Neural cell (in vitro differentiated cells): ENCODE measurements around the gene NUP50. TPM values are rescaled to one million over a fixed set of nuclear protein-coding genes. Genes with fewer than 3 reads are reported as not detected.

ENCODE experiments used
- H2AFZ ChIP-seq: fragments of 200-600, 300-800 bp; sonication (generic), shearing (Covaris generic); 2 replicates; pipeline ENCODE4 v1.6.0; 2014; ENCODE audit warnings: low read depth, mild to moderate bottlenecking, antibody characterized with exemption, low read length, moderate library complexity
- H3F3A ChIP-seq: fragments of 200-600 bp; shearing (Covaris generic); 2 replicates; pipeline ENCODE4 v1.6.1; 2016; ENCODE audit warnings: mild to moderate bottlenecking, moderate library complexity, mixed read lengths, antibody characterized with exemption, low read length; ENCODE audit not compliant: insufficient read depth, poor library complexity, severe bottlenecking
- H3K27ac ChIP-seq: fragments of 200-600, 300-800 bp; sonication (generic), shearing (Covaris generic); 2 replicates; pipeline ENCODE4 v1.5.1; 2014; ENCODE audit warnings: mild to moderate bottlenecking, low read length, moderate library complexity
- H3K27me3 ChIP-seq: fragments of 300-800, 200-600 bp; sonication (generic), shearing (Covaris generic); 2 replicates; pipeline ENCODE4 v1.6.0; 2014; ENCODE audit warnings: mild to moderate bottlenecking, low read depth, low read length, moderate library complexity; ENCODE audit not compliant: insufficient read depth
- H3K36me3 ChIP-seq: fragments of 300-800, 200-600 bp; sonication (generic), shearing (Covaris generic); 2 replicates; pipeline ENCODE4 v1.5.1; 2014; ENCODE audit warnings: mild to moderate bottlenecking, antibody characterized with exemption, low read length, moderate library complexity; ENCODE audit not compliant: insufficient read depth
- H3K4me2 ChIP-seq: fragments of 300-800, 200-600 bp; sonication (generic), shearing (Covaris generic); 2 replicates; pipeline ENCODE4 v1.6.0; 2014; ENCODE audit warnings: mild to moderate bottlenecking, low read length
- H3K4me3 ChIP-seq: fragments of 300-800, 200-600 bp; sonication (generic), shearing (Covaris generic); 2 replicates; pipeline ENCODE4 v1.5.1; 2014; ENCODE audit warnings: mild to moderate bottlenecking, low read length, moderate library complexity
- H3K79me2 ChIP-seq: fragments of 200-600 bp; shearing (Covaris generic); replicated peaks from 2 replicates; pipeline ENCODE4 v1.6.0; 2014; ENCODE audit warnings: mild to moderate bottlenecking, low read length, moderate library complexity; ENCODE audit not compliant: insufficient read depth
- H3K9ac ChIP-seq: fragments of 300-800, 200-600 bp; sonication (generic), shearing (Covaris generic); 2 replicates; pipeline ENCODE4 v1.6.1; 2016; ENCODE audit warnings: mild to moderate bottlenecking, low read length, mixed read lengths
- H3K9me2 ChIP-seq: fragments of 200-600 bp; shearing (Covaris generic); 2 replicates; pipeline ENCODE4 v1.6.1; 2016; ENCODE audit warnings: mild to moderate bottlenecking, low read length, mixed read lengths; ENCODE audit not compliant: insufficient read depth
- H3K9me3 ChIP-seq: fragments of 200-600, 300-800 bp; sonication (generic), shearing (Covaris generic); 2 replicates; pipeline ENCODE4 v1.6.1; 2016; ENCODE audit warnings: mild to moderate bottlenecking, mixed run types, low read length, moderate library complexity, mixed read lengths
- H4K20me1 ChIP-seq: fragments of 200-600 bp; shearing (Covaris generic); 2 replicates; pipeline ENCODE4 v1.6.1; 2016; ENCODE audit warnings: mild to moderate bottlenecking, mixed run types; ENCODE audit not compliant: insufficient read depth
- EP300 ChIP-seq: fragments of 450-650 bp; conservative IDR thresholded peaks from 2 replicates; pipeline ENCODE4 v1.6.1; 2014; ENCODE audit warnings: antibody characterized with exemption, mild to moderate bottlenecking, moderate library complexity; ENCODE audit not compliant: poor library complexity, severe bottlenecking
- EZH2 ChIP-seq: fragments of 200-600, 300-800 bp; shearing (Covaris generic), sonication (generic); IDR thresholded peaks from 2 replicates; pipeline ENCODE4 v1.6.1; 2014; ENCODE audit warnings: antibody characterized with exemption, low read length, borderline replicate concordance, mild to moderate bottlenecking; ENCODE audit not compliant: insufficient read depth, poor library complexity, severe bottlenecking
- MXI1 ChIP-seq: fragments of 450-650 bp; conservative IDR thresholded peaks from 2 replicates; pipeline ENCODE4 v1.6.1; 2014; ENCODE audit warnings: antibody characterized with exemption, mild to moderate bottlenecking; ENCODE audit not compliant: poor library complexity, severe bottlenecking
- POLR2AphosphoS5 ChIP-seq: IDR thresholded peaks from 2 replicates; pipeline ENCODE4 v1.6.1; 2012
- RAD21 ChIP-seq: fragments of 450-650 bp; conservative IDR thresholded peaks from 2 replicates; pipeline ENCODE4 v1.6.1; 2014; ENCODE audit warnings: antibody characterized with exemption, mild to moderate bottlenecking, moderate library complexity
- REST ChIP-seq: IDR thresholded peaks from 2 replicates; pipeline ENCODE4 v1.6.1; 2012; ENCODE audit warnings: borderline replicate concordance
- SMC3 ChIP-seq: fragments of 450-650 bp; conservative IDR thresholded peaks from 2 replicates; pipeline ENCODE4 v1.6.1; 2014; ENCODE audit warnings: antibody characterized with exemption, mild to moderate bottlenecking, moderate library complexity; ENCODE audit not compliant: poor library complexity
- TAF1 ChIP-seq: IDR thresholded peaks from 2 replicates; pipeline ENCODE4 v1.6.1; 2012; ENCODE audit warnings: low read depth
- polyA plus RNA-seq: library from polyadenylated mRNA; depleted of rRNA; stranded (reverse); fragments of >200 nt; gene quantifications from 2 replicates; pipeline ENCODE4 v1.2.3, GENCODE V29; 2014
- TF ChIP-seq, protein P1 (sequence below): fragments of 450-650 bp; IDR thresholded peaks from 2 replicates; pipeline ENCODE4 v1.5.1; 2014; ENCODE audit warnings: antibody characterized with exemption, mild to moderate bottlenecking, moderate library complexity; ENCODE audit not compliant: poor library complexity, severe bottlenecking

The NUP50 gene
- polyA plus RNA-seq, 1 donor from 2014 or later, result 38.7 TPM

DNA sequence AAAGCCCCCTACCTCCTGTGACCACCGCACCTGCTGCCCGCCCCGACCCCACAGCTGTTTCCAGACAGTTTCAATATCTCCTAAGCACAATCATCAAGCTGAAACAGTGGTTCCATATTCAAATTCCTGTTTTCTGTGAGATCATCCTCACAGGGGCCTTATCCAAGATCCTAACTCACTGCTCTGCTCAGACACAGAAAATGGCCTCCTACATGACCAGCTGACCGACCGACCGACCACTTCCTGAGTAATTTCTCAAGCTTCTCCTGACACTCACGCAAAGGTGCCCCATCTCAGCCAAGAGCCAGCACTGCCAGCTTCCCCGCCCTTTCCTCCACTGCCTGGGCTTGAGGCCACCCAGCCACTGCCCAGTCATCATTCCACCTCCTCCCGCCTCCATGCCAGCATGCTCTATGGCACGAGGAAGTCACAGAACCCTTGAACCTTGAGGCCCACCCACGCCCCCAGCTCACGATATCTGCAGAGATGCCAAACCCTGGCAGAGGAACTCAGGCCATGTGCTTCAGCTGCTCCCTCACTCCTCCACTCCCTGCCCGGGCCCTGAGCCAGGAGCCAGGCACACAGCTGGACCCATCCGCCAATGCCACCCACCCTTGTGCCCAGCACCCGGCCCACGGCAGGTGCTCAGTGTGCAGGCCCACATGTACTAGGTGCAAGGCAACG is 62.9 kb downstream of the NUP50 start:
- Histone ChIP-seq H4K20me1 (peaks cover 9% of the 10 kb centered on the region), H3K4me2 (no peak overlapping the region), H3F3A (no peaks in the 10 kb centered on the region), H3K36me3 (no peaks in the 10 kb centered on the region), H3K27me3 (no peaks in the 10 kb centered on the region), H3K79me2 (peaks cover 20% of the 10 kb centered on the region), H3K4me3 (no peak overlapping the region), H3K9ac (no peak overlapping the region), H3K27ac (no peak overlapping the region), H3K9me3 (no peaks in the 10 kb centered on the region), H3K9me2 (peaks cover 3% of the 10 kb centered on the region), H2AFZ (no peak overlapping the region)
- TF ChIP-seq MXI1 (no peak), EZH2 (no peak), REST (no peak), POLR2AphosphoS5 (no peak), SMC3 (no peak), RAD21 (no peak)
- TF ChIP-seq, protein P1, sequence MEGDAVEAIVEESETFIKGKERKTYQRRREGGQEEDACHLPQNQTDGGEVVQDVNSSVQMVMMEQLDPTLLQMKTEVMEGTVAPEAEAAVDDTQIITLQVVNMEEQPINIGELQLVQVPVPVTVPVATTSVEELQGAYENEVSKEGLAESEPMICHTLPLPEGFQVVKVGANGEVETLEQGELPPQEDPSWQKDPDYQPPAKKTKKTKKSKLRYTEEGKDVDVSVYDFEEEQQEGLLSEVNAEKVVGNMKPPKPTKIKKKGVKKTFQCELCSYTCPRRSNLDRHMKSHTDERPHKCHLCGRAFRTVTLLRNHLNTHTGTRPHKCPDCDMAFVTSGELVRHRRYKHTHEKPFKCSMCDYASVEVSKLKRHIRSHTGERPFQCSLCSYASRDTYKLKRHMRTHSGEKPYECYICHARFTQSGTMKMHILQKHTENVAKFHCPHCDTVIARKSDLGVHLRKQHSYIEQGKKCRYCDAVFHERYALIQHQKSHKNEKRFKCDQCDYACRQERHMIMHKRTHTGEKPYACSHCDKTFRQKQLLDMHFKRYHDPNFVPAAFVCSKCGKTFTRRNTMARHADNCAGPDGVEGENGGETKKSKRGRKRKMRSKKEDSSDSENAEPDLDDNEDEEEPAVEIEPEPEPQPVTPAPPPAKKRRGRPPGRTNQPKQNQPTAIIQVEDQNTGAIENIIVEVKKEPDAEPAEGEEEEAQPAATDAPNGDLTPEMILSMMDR, result no peak

DNA sequence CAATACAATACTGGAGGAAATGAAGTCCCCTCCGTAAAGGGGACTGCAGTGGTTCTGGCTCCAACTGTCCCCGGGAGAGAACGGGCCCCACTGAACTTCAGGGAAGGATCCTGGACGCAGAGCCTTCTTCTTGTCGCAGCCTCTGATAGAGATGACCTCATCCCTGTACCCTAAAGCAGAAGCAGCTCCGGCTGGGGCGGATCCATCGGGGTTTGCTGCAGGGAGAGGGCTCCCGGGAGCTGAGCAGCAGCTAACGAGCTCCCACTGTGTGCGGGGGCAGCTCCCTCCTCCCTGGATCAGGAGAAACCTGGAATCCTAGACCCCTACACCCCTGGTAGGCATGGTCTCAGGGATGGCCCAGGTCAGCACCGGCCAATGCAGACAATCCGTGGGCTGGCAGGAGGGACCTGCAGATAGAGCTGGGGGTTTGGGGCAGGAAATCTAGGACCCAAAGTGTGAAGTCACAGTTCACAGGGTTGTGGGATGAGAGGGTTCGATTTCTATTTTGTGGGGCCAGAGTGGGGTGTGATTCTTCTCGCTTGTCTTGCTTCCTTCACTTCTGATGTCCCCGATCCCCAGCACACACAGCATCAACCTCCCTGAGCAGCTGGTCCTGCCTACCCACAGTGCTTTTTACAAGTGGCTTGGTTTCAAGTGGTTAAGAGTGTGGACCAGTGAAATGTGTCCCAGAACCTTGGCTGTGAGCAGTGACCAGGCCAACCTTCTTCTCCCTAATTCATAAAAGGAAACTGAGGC is 64.1 kb downstream of the NUP50 start:
- no peak overlapping the region for H3K9ac ChIP-seq
- H3K79me2 ChIP-seq, result peaks cover 18% of the 10 kb centered on the region
- H3K36me3 ChIP-seq, result no peaks in the 10 kb centered on the region
- H3K4me3 ChIP-seq, result no peak overlapping the region
- H3K27ac ChIP-seq, result no peak overlapping the region
- no peaks in the 10 kb centered on the region for H3K27me3 ChIP-seq
- H3K9me2 ChIP-seq, result peaks cover under 1% of the 10 kb centered on the region
- H3F3A ChIP-seq, result no peaks in the 10 kb centered on the region
- no peak overlapping the region for H3K4me2 ChIP-seq
- no peaks in the 10 kb centered on the region for H3K9me3 ChIP-seq
- H4K20me1 ChIP-seq, result peaks cover 7% of the 10 kb centered on the region
- no peak for TF ChIP-seq SMC3
- no peak for TF ChIP-seq EP300
- TF ChIP-seq REST, result no peak
- TF ChIP-seq MXI1, result no peak
- TF ChIP-seq, protein P1, result no peak
- no peak for TF ChIP-seq TAF1
- TF ChIP-seq EZH2, result no peak
- no peak for TF ChIP-seq POLR2AphosphoS5
- no peak for TF ChIP-seq RAD21
- no peak overlapping the region for H2AFZ ChIP-seq
